NCI-H446 treated with DMSO at 0.1 percent for 48 hours (cell line): ENCODE data around the gene CACNB2.
A peak's percentile ranks its signal among the peaks of the same experiment; 100 is the strongest.
"Not testable (repeated sequence)": the region's sequence is repeated elsewhere in the genome, so short reads cannot be mapped to it uniquely, and the experiment has no call there.

Source experiments
- DNase-seq: peaks from one replicate; lab custom pipeline; 2025; lab: John Stamatoyannopoulos, UW

The CACNB2 gene

DNA sequence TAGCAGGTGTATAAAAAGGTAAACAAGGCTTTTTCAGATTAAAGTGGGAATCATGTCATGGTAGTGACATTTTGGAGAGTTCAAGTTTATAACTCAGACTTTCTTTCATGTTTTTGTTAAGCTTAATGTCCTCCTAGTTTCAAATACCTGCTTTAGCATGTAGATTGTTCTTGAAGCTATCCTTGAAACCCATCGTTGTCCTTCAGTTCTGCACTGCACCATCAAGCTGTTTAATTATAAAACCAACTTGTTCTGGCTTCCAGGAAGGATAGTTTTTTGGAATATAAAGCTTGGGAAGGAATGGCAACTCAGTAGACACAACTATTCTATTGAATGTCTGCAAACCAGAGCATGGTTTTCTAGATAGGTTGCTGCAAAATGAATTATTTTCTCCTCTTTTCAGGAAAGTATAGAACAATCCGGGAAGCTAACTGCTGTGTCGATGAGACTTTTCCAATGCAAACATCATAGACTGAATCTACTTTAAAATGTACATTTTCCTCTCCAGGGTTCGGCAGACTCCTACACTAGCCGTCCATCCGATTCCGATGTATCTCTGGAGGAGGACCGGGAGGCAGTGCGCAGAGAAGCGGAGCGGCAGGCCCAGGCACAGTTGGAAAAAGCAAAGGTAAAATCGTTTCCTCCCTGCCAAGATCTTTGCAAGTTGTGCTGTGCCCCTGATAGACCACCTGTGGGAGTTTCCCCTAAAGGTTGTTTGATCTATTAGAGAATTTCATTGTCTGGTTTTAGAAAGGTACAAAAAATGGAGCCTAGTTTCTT lies 261.4 kb downstream of the CACNB2 start:
- no peak for DNase-seq

DNA sequence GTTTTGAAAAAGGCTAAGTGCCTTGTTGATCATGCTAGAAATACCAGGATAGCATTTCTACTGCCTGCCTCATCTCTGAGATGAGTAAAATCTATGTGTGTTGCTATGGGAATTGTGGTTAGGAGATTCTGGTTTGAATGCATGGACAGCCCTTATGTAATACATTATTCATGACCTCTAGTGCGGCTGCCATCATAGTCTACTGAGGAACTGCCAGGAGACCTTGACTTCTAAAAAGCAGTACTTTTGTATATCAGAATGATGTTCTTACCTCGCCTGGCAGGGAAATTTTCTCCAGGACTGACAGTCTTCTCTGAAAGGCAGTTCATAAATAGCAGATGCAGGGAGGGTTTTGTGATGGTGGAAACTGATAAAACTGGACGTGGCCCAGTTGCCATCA lies 262.6 kb downstream of the CACNB2 start:
- DNase-seq = no peak

DNA sequence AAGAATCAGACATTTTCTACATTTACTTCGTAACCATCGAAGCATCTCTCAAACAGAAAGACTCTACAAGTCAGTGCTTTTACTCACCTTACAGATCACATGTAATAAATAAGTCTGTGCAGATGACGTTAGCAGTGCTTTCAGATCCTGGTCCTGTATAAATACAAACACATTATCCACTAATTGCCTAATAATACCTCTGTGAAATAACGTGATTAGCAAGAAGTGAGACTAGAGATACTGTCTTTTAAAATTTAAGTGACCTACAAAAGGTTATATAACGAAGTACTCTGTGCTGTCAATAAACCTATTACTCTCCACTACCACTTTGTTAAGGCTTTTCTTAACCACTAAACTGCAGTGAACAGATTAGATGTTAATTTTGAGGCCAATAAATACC lies 264.3 kb downstream of the CACNB2 start:
- DNase-seq = no peak

DNA sequence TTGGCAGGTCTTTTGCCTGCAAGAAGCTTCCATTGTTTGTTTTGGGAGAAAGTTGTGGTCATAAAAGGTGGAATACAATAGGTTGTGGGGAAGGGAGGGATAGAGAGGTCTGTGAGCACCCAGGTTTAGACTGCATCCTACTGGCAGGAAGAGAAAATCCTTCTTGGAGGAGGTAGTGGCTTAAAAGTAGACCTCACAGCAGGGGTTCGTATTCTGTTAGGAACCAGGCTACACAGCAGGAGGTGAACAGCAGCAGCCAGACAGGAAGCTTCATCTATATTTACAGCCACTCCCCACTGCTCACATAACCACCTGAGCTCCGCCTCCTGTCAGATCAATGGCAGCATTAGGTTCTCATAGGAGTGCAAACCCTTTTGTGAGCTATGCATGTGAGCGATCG lies 265.9 kb downstream of the CACNB2 start:
- DNase-seq = no peak

DNA sequence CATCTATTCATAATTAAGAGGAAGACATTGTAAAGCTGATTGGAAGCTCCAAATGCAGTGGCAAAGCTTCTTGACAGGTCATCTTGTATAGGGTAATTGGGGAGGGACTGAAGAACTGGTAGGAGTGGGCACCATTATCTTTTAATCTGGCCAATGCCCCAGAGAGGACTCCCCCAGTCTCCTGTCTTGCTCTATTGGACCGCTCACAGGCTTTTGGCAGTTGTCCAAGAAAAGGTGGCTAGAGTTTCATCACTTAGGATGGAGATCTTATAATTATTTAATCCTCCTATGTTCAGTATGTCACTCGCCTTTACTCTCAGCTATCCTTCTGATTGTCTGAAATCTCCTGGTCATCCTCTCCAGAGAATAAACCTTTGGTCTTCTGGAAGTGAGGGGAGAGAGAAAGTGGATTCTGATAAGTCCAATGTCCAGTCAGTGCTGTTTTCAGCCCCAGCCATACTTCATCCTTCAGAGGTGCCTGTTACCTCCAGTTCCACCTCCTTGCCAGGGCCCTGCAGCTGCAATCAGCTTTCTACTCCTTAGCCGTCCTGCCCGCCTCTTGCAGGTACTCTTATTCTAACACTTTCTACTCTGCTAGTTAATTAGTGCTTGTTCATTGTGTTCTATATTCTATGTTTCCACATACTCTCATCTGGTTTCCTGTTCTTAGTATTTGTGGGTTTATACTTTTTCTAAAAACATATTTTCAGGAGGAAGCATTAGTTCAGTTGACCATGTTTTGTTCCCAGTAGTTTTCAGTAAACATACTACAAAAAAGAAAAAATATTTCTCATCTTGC lies 269.6 kb downstream of the CACNB2 start:
- DNase-seq = no peak

DNA sequence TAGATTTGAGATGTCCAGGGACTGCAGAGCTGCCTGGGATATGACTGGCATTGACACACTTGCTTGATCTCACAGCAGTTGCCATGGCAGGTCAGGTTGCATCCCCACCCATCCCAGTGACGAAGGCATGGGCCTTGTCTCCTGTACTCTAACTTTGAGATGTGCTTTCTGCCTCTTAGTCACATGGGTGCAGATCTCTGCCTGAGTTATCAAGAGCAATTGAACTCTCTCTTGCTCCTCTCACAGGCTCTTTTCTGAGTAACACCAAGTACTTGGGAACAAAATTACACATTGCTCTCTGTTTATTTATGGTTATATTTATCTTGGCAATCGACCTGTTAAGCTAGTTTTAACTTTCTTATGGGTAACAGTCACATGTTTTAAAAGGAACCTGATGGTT lies 273.8 kb downstream of the CACNB2 start:
- DNase-seq = no peak

DNA sequence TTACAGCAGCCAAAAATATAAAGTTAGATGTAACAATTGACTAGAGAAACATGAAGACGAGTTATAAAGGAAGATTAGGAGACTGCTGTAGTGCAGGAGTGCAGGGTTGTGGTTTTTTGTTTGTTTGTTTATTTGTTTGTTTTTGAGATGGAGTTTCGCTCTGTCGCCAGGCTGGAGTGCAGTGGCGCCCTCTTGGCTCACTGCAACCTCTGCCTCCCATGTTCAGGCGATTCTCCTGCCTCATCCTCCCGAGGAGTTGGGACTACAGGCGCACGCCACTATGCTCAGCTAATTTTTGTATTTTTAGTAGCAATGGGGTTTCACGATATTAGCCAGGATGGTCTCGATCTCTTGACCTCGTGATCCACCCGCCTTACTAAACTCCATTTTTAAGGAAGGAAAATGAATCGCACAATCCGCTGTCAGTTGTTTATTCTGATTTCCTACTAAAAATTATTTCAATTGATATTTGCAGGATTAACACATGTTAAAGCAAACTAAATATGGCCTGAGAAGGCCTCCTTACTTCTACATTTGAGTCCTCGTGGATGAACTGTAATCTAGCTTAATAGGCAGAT lies 277.8 kb downstream of the CACNB2 start:
- DNase-seq = no peak

DNA sequence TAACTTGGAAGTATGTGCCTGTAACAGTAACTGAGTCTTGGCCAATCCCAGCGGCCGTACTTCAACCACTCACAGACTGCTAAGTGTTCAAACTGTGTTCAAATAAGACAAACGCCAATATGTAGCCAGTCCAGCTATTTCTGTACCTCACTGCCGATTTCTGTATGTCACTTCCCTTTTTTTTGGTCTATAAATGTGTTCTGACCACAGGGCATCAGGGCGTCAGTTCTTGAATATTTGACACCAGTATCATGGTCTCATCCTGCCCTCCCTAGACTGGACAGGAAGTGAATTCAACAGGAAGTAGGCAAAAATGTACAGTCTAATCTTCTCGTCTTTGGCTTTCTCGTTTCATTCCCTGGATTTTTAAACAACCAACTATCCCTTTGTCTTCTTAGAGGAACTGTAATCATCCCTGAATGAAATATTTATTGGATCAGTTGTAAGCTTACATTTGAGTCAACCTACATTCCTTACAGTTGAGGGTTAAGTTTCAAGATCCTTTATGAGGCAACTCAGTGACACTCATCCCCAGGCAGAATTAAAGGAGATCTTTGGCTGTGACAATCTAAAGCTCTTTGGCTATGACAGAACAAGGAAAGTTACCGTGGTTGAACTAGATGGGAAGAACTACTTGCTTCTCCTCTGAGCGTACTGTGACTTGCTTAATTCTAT lies 278.5 kb downstream of the CACNB2 start:
- DNase-seq = no peak

DNA sequence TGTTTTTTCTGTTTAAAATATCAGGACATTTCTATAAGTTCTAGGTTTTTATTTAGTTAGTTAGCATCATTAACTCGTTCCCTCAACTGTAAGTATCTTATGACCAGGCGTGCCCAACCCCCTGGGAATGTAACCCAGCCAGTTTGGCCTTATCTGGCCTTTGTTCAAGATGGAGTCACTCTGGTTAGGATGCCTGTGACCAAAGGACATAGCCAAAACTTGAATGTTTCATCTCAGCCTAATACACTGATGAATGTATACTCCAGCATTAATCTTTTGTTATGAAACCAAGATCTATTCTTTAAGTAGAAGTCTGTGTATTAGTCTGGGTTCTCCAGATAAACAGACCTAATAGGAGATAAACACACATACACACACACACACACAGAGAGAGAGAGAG lies 279.7 kb downstream of the CACNB2 start:
- DNase-seq = no peak

DNA sequence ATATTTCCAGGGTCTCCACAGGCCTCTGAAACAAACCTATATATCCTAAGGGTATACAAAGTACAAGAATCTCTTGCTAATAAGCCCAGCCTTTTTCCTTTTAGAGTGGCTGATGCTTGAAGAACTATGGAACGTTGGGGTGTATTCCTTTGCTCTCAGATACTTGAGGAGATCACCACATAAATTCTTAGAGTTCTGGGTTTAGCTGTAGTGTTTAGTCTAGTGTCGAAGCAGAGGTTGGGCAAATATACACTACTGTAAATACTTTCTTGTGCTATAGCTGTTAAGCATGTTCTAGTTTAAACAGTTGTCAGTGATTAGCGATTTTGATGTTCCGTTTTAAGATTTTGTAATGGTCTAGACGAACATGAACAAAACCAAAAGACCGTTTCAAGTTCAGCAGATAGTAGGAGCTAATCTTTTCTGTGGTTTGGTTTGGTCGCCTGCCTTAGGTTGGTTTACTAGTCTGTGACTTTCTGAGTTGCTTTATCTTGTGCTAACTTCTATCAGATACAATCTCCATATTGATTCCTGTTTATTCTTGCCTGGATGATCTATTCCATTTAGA lies 281.6 kb downstream of the CACNB2 start:
- no peak for DNase-seq

DNA sequence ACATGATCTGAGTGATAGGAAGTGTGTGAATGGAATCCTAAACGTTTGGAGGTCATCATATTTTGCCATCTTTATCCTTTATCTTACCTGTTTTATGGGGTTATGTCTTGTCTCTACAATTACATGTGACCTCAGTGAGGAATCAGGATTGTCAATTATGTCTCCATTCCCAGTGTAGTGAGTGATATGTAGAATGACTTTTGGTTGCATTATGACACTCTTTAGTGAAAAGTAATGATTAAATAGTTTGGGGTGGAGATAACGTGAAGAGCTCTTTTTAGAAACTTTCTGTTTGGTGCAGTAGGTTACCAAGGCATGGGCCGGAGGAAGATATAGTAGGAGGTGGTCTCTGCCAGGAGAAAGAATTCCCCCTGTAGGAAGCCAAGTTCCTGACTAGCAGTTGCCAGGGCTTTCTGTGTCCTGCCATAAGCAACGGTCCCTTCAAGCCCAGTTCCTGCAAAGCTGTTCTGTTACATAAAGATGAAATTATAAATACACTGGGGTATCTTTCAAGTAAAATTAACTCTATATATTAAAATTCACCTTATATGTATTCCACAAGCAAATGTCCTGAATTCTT lies 282.9 kb downstream of the CACNB2 start:
- DNase-seq = no peak

DNA sequence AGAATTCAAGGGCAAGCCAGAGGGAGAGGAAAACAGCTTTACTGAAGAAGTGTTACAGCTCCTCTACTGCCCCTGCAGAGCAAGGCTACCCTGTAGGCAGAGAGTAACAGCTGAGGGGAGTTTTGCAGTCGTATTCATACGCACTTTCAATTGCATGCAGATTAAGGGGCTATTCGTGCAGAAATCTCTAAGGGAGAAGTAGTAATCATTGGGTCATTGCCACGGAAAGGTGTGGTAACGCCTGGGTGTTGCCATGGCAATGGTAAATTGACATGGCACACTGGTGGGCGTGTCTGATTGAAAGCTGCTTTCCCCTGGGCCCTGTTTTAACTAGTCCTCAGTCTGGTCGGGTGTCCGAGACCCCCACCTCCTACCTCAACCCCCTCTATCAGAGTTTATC lies 284.0 kb downstream of the CACNB2 start:
- DNase-seq = no peak

DNA sequence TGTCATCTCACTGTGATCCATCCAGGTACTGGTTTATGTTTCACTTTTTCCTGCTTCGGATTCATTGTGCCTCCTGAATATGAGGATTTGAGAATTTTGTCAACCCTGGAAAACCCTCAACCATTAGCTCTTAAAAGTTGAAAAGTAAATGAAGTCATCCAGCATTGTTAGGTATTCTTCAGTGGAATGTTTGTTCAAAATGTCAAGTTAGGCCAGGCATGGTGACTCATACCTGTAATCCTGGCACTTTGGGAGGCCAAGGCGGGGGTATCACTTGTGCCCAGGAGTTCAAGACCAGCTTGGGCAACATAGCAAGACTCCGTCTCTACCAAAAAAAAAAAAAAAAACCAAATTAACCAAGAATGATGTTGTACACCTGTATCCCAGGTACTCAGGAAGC lies 289.1 kb downstream of the CACNB2 start:
- no peak for DNase-seq

DNA sequence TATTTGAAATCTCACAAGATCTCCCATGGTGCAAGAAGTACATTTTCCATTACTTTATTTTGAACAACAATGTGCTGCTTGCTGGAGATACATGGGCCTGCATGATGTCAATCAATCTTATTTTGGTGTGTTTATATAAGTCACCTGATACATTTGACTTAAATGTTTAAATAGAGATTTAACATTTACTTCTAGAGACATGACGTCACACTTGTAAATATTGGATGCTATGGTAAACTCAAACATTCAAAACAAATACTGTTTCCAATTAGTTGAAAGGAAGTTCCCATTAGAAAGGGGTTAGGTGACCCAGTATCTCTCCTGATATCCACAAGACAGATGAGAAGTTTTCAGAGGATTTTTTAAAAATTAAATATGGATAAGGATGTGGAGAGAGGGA lies 296.7 kb downstream of the CACNB2 start:
- no peak for DNase-seq

DNA sequence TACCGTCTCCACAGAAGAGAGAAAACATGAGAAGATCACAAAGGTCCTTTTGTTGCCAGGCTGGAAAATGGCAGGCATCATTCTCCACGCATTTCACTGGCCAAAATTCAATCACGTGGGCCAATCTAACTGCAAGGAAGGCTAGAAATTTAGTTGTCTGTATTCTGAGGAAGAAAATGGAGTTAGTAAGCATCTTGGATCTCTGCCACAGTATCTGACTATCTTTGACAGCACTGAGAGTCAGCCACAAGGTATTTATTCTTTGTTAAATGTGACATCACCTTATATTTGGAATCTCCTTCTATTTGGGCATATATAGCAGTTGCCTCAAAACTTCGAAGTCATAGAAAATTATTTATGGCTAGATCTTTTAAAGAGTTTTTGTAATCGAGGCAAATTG lies 297.3 kb downstream of the CACNB2 start:
- no peak for DNase-seq

DNA sequence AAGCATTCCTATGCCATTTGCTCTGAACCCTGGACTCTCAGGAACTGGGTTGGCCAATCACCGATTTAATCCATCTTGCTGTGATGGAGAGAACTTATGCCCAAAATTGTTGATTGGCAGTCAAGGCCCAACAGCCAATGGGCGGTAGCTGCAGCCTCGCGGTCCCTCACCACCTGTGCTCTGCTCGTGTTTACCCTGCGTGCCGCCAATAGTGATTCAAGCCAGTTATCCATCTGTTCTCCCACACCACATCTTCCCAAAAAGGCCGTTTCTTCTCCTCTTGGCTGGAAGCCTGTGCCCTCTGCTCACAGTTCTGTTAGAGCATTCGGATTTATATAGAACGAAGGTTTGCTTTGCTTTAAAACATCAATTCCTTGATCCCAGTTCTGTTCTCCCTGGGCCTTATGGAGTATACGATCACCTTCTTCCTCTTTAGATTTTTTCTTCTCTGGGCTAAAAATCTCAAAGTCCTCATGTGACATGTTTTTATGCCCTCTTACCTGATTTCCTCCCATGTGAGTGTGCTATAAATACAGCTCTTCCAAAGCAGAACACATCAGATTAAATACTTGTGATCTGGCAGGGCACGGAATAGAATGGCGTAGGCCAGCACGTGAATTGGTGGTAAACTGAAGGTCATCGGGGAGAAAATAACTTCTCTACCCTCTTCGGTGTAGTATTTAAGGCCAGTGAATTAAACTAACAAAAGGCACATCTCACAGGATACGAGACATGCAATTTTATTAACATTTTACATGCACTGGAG lies 298.3 kb downstream of the CACNB2 start:
- DNase-seq = peak; percentile 31

DNA sequence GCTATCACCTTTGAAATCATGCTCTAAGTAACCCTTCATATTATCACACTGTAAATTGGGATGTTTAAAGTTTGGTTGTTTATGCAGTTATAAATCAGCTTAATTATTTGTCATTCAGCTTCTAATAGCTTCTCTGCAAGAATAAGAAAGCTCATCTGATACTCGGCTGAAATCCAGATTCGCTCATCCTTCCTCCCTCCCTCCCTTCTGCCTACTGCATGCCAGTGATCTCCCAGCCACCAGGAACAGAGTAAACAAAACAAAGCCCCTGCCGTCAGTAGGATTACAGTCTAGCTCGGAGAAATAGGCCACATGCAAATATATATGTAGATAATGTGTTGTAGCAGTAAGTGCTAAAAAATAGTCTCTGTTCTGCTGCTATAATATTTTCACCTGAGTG lies 299.4 kb downstream of the CACNB2 start:
- DNase-seq = no peak

DNA sequence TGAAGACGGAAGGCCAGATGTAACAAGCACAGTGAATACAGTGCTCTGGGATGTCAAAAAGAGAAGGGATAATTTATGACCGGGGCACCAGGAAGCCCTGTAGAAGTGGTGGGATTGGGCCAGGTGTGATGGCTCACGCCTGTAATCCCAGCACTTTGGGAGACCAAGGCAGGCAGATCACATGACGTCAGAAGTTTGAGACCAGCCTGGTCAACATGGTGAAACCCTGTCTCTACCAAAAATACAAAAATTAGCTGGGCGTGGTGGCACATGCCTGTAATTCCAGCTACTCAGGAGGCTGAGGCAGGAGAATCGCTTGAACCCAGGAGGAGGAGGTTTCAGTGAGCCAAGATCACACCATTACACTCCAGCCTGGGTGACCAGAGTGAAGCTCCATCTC lies 305.4 kb downstream of the CACNB2 start:
- not testable (repeated sequence) for DNase-seq

DNA sequence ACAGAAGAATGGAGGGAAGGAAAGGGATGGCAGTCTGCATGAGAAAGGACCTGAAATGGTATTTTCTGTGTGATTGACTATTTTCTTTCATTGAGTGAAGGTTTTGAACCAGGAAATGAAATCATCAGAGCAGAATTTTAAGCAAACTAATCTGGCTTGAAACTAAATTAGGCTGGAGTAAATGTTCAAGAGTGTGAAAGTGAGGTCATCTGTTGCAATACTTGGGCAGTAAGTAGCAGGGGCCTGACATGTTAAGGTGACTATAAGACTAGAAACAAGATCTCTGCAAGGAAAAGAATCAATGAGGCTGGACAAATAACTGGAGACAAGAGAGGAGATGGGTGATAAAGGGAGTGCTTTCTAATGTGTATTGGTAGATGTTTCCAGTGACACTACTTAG lies 306.0 kb downstream of the CACNB2 start:
- DNase-seq = no peak

DNA sequence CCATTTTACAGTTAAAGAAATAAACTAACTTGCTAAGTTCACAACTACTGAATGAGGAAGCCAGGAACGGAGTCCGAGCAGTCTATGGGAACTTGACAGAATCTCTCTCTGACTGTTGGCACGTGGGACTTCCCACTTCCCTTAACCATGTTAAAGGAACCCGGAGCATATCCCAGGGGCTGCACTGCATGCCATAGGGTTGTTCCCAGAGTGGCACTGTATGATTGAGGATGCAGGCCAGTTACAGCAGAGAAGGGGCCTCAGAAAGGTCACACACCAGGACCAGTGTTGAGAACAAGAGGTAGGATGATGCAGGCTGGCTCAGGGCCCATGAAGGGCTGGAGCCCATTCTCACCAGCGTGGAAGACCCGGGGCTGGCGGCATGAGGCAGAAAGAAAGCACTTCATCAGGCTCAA lies 309.4 kb downstream of the CACNB2 start:
- no peak for DNase-seq

DNA sequence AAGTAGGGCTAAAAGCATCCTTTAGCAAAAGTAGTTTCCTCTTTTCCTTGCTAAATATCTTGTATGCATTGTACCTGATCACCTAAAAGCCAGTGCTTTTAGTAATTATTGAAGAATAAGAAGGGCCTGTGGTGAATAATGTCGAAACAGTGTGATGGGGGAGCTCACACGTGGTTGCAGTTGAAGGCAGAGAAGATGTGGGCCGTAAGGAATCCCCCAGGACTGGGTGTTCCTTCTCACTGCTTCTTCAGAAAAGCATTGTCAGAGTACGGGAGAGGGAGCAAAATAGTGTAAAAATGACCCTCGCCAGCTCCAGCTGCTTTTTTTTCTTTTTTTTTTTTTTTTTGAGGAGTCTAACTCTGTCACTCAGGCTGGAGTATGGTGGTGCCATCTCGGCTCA lies 310.1 kb downstream of the CACNB2 start:
- DNase-seq = no peak
